ENCODE measurements around the gene ZNF260. TPM values are rescaled to one million over a fixed set of nuclear protein-coding genes. Genes with fewer than 3 reads are reported as not detected.

ZNF260 gene
- polyA plus RNA-seq, 2 of the 4 experiments (the other 2 are of a cell fraction) = 22.8 to 25.6 TPM

- TF ChIP-seq TP53 (CRISPR knock-in tag; IDR thresholded peaks at IDR 0.05) (no peak), MAZ (IDR thresholded peaks at IDR 0.05; ENCODE audit: borderline replicate concordance, low read depth, low read length) (no peak), FOSL2 (IDR thresholded peaks at IDR 0.05) (no peak), FOSL2 (CRISPR knock-in tag; IDR thresholded peaks at IDR 0.05) (peak; percentile 64), ESRRA (IDR thresholded peaks at IDR 0.05; ENCODE audit: borderline replicate concordance, low read length) (no peak), GATA3 (IDR thresholded peaks at IDR 0.05; ENCODE audit: borderline replicate concordance) (peak; percentile 56), POLR2A (IDR thresholded peaks at IDR 0.05; ENCODE audit: low read length) (peak; percentile 86), CTCF (IDR thresholded peaks at IDR 0.05) (no peak), HOXA7 (CRISPR knock-in tag; IDR thresholded peaks at IDR 0.05) (no peak), USF2 (IDR thresholded peaks at IDR 0.05) (no peak), CBX2 (IDR thresholded peaks at IDR 0.05; ENCODE audit: borderline replicate concordance, low read depth) (no peak), RAD21 (conservative IDR thresholded peaks at IDR 0.05 in 1 of 2, IDR thresholded peaks at IDR 0.05 in 1 of 2) (no peak), HEYL (CRISPR knock-in tag; IDR thresholded peaks at IDR 0.05) (no peak), EHF (CRISPR knock-in tag; IDR thresholded peaks at IDR 0.05) (no peak), MAX (IDR thresholded peaks at IDR 0.05) (peak; percentile 96), REST (IDR thresholded peaks at IDR 0.05) (peak; percentile 64), CHD4 (IDR thresholded peaks at IDR 0.05; ENCODE audit: borderline replicate concordance) (no peak), CBX8 (IDR thresholded peaks at IDR 0.05) (no peak), ZC3H11A (IDR thresholded peaks at IDR 0.05) (no peak), KDM1A (IDR thresholded peaks at IDR 0.05; ENCODE audit: low read depth) (no peak), RNF2 (IDR thresholded peaks at IDR 0.05; ENCODE audit: borderline replicate concordance, low read depth) (no peak), HES2 (IDR thresholded peaks at IDR 0.05) (no peak), RARB (CRISPR knock-in tag; IDR thresholded peaks at IDR 0.05) (no peak)
These were observed at the start of gene ZNF260 (continued) for GRCh38 chr19:36528194-36528920.

All from A549 (cell line).